Ishikawa (cell line): Measurements from ENCODE around the gene DCLK1.

Source experiments
- CREB1 ChIP-seq: IDR thresholded peaks from 2 replicates; pipeline ENCODE4 v1.6.1; 2012; ENCODE audit warnings: low read depth
- EGR1 ChIP-seq: IDR thresholded peaks from 2 replicates; pipeline ENCODE4 v1.6.1; 2012

GRCh38 chr13:35947315-35947714 is 183.9 kb downstream of the DCLK1 start:
- TF ChIP-seq EGR1 = no peak
- TF ChIP-seq CREB1 = no peak
